NCI-H146 treated with DMSO at 0.1 percent for 48 hours (cell line): ENCODE data around the gene PHC2.

Experiments used
- DNase-seq: peaks from one replicate; lab custom pipeline; 2025; ENCODE audit not compliant: unreplicated experiment; lab: John Stamatoyannopoulos, UW

The PHC2 gene

GRCh38 chr1:33372162-33372561, 58.7 kb downstream of the PHC2 start:
- no peak for DNase-seq

- DNase-seq, result no peak
Observed at GRCh38 chr1:33371334-33371733, 59.6 kb downstream of the PHC2 start.

GRCh38 chr1:33370827-33371226, 60.1 kb downstream of the PHC2 start:
- DNase-seq, result no peak

- DNase-seq, result no peak
Observed at GRCh38 chr1:33370301-33370700, 60.6 kb downstream of the PHC2 start.

GRCh38 chr1:33369764-33370163, 61.1 kb downstream of the PHC2 start:
- DNase-seq, result no peak

- no peak for DNase-seq
Observed at GRCh38 chr1:33369081-33369480, 61.8 kb downstream of the PHC2 start.

GRCh38 chr1:33368431-33368830, 62.5 kb downstream of the PHC2 start:
- DNase-seq, result no peak

- DNase-seq, result no peak
Observed at GRCh38 chr1:33367485-33368405, 63.1 kb downstream of the PHC2 start.

GRCh38 chr1:33366762-33367484, 64.0 kb downstream of the PHC2 start:
- DNase-seq, result no peak

GRCh38 chr1:33365560-33365997, 65.3 kb downstream of the PHC2 start:
- no peak for DNase-seq

- no peak for DNase-seq
Observed at GRCh38 chr1:33364565-33364918, 66.4 kb downstream of the PHC2 start.

GRCh38 chr1:33363470-33363861, 67.4 kb downstream of the PHC2 start:
- DNase-seq, result no peak

GRCh38 chr1:33363021-33363420, 67.9 kb downstream of the PHC2 start:
- DNase-seq, result no peak

- DNase-seq, result no peak
Observed at GRCh38 chr1:33361532-33362235, 69.2 kb downstream of the PHC2 start.

GRCh38 chr1:33360367-33360766, 70.5 kb downstream of the PHC2 start:
- DNase-seq, result no peak

GRCh38 chr1:33359931-33360330, 71.0 kb downstream of the PHC2 start:
- DNase-seq, result no peak

- DNase-seq, result no peak
Observed at GRCh38 chr1:33358795-33359503, 71.9 kb downstream of the PHC2 start.

- no peak for DNase-seq
Observed at GRCh38 chr1:33358114-33358794, 72.6 kb downstream of the PHC2 start.

GRCh38 chr1:33357099-33357498, 73.8 kb downstream of the PHC2 start:
- DNase-seq, result no peak

- no peak for DNase-seq
Observed at GRCh38 chr1:33354707-33355316, 76.1 kb downstream of the PHC2 start.
